ENCODE measurements around the gene LAMA5. TPM values are rescaled to one million over a fixed set of nuclear protein-coding genes. Genes with fewer than 3 reads are reported as not detected.

The LAMA5 gene
- total RNA-seq, 1 experiment from 2014 or later: 1,050 TPM

DNA sequence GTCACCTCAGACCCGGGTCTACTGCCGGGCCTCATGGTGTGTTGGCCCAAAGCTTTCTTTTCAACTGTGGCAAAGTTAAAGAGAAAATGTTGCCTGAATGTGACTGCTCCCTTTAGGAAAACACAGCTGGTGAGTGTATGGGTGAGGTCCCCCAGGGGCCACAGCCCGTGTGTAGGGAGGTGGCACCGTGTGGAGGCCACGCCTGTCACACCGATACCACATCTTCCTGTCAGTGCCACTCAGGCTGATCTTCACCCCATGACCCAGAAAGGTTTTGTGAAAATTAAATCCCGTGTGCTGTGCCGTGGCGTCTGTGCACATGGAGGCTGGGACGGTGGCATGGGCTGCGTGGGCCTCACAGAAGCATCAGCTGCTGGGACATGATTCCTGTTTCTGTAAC is 75.0 kb downstream of the LAMA5 start:
- H3K4me3 ChIP-seq (ENCODE audit: low read depth, low read length): no peak overlapping the region
- no peak for TF ChIP-seq CTCF (IDR thresholded peaks at IDR 0.05; ENCODE audit: insufficient read depth in 1 of 2, low read depth in 1 of 2, low read length in 1 of 2, severe bottlenecking in 1 of 2, unreplicated experiment in 1 of 2)
- no TSS peak for BruUV-seq (replicated peaks)
- no peaks in the 10 kb centered on the region for H3K27me3 ChIP-seq (replicated peaks; ENCODE audit: control insufficient read depth, insufficient read depth, low read length)
- no peaks in the 10 kb centered on the region for H3K4me1 ChIP-seq
- Mint-ChIP-seq H3K36me3 (ENCODE audit: insufficient read depth, unreplicated experiment) (peaks cover 72% of the 10 kb centered on the region), H3K4me1 (ENCODE audit: low read depth, unreplicated experiment) (no peaks in the 10 kb centered on the region), H3K9me3 (ENCODE audit: unreplicated experiment) (no peaks in the 10 kb centered on the region), H3K27ac (ENCODE audit: unreplicated experiment) (no peak overlapping the region), H3K4me3 (ENCODE audit: unreplicated experiment) (no peak overlapping the region), H3K27me3 (ENCODE audit: insufficient read depth, unreplicated experiment) (no peaks in the 10 kb centered on the region)
- ChIA-PET POLR2A (no interaction called here), CTCF (interaction anchor here (0.6 kb wide), 2 partner anchors 228 to 321 kb away, joined by 3 read pairs; no protein-coding TSS in a partner anchor)
- DNase-seq: no peak
- intact Hi-C loops (cut with micrococcal nuclease; ENCODE audit: unreplicated experiment): no loop called here
- no peaks in the 10 kb centered on the region for H3K9me3 ChIP-seq
- H3K36me3 ChIP-seq (ENCODE audit: control insufficient read depth, insufficient read depth, low read length): peaks cover 7% of the 10 kb centered on the region

- intact Hi-C loops (cut with micrococcal nuclease; ENCODE audit: unreplicated experiment): no loop called here
- peaks cover 78% of the 10 kb centered on the region for H3K36me3 Mint-ChIP-seq (ENCODE audit: insufficient read depth, unreplicated experiment)
- DNase-seq: no peak
- no peak overlapping the region for H3K4me3 Mint-ChIP-seq (ENCODE audit: unreplicated experiment)
- no peaks in the 10 kb centered on the region for H3K4me1 Mint-ChIP-seq (ENCODE audit: low read depth, unreplicated experiment)
- ChIA-PET POLR2A (no interaction called here), CTCF (no interaction called here)
- no peak for TF ChIP-seq CTCF (IDR thresholded peaks at IDR 0.05; ENCODE audit: insufficient read depth in 1 of 2, low read depth in 1 of 2, low read length in 1 of 2, severe bottlenecking in 1 of 2, unreplicated experiment in 1 of 2)
- peak overlapping the region; percentile 10 for H3K27ac Mint-ChIP-seq (ENCODE audit: unreplicated experiment)
- Histone ChIP-seq H3K4me3 (ENCODE audit: low read depth, low read length) (no peak overlapping the region), H3K9me3 (no peaks in the 10 kb centered on the region), H3K4me1 (no peaks in the 10 kb centered on the region), H3K36me3 (ENCODE audit: control insufficient read depth, insufficient read depth, low read length) (peaks cover 11% of the 10 kb centered on the region), H3K27me3 (replicated peaks; ENCODE audit: control insufficient read depth, insufficient read depth, low read length) (no peaks in the 10 kb centered on the region)
- H3K9me3 Mint-ChIP-seq (ENCODE audit: unreplicated experiment): no peaks in the 10 kb centered on the region
- H3K27me3 Mint-ChIP-seq (ENCODE audit: insufficient read depth, unreplicated experiment): no peaks in the 10 kb centered on the region
- no TSS peak for BruUV-seq (replicated peaks)
These were observed 75.7 kb downstream of the LAMA5 start for GRCh38 chr20:62291251-62292066.

DNA sequence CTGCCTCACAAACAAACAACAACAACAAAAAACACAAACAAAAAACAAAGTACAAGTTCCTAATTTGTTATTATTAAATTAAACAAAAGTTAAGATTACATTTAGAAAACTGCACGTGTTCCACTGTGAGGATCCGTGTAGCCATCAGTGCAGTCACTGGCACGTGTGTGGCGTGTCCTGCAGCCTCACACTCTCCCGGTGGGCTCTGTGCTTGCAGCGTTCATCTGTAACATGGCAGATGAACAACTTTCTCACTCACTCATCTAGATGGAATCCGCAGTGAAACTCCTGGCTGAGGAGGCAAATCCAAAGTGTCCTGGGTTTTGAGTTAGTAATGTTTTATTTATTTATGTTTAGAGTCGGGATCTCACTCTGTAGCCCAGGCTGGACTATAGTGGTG is 77.2 kb downstream of the LAMA5 start:
- POLR2A ChIA-PET: no interaction called here
- no peak overlapping the region for H3K4me3 ChIP-seq (ENCODE audit: low read depth, low read length)
- H3K4me1 ChIP-seq: no peaks in the 10 kb centered on the region
- no peaks in the 10 kb centered on the region for H3K27me3 ChIP-seq (replicated peaks; ENCODE audit: control insufficient read depth, insufficient read depth, low read length)
- no peak for TF ChIP-seq CTCF (IDR thresholded peaks at IDR 0.05; ENCODE audit: insufficient read depth in 1 of 2, low read depth in 1 of 2, low read length in 1 of 2, severe bottlenecking in 1 of 2, unreplicated experiment in 1 of 2)
- H3K9me3 ChIP-seq: no peaks in the 10 kb centered on the region
- H3K36me3 Mint-ChIP-seq (ENCODE audit: insufficient read depth, unreplicated experiment): peaks cover 77% of the 10 kb centered on the region
- H3K36me3 ChIP-seq (ENCODE audit: control insufficient read depth, insufficient read depth, low read length): peaks cover 11% of the 10 kb centered on the region
- H3K27ac Mint-ChIP-seq (ENCODE audit: unreplicated experiment): no peak overlapping the region
- H3K4me1 Mint-ChIP-seq (ENCODE audit: low read depth, unreplicated experiment): no peaks in the 10 kb centered on the region
- CTCF ChIA-PET: no interaction called here
- no peak for DNase-seq
- H3K9me3 Mint-ChIP-seq (ENCODE audit: unreplicated experiment): no peaks in the 10 kb centered on the region
- intact Hi-C loops (cut with micrococcal nuclease; ENCODE audit: unreplicated experiment): no loop called here
- no peak overlapping the region for H3K4me3 Mint-ChIP-seq (ENCODE audit: unreplicated experiment)
- no TSS peak for BruUV-seq (replicated peaks)
- no peaks in the 10 kb centered on the region for H3K27me3 Mint-ChIP-seq (ENCODE audit: insufficient read depth, unreplicated experiment)

Data from Caco-2 (cell line).